Mesendoderm (in vitro differentiated cells): ENCODE data around the gene POGZ.

ENCODE experiments used
- DNase-seq: peaks from one replicate; pipeline ENCODE4 v3.0.0; 2013
- H2AK5ac ChIP-seq: 2 replicates; pipeline ENCODE4 v1.6.1; 2013; ENCODE audit warnings: low read length, inconsistent platforms
- H2BK120ac ChIP-seq: 2 replicates; pipeline ENCODE4 v1.6.1; 2013; ENCODE audit warnings: low read depth, mild to moderate bottlenecking, low read length, moderate library complexity, mixed read lengths
- H2BK15ac ChIP-seq: replicated peaks from 2 replicates; pipeline ENCODE4 v1.6.1; 2013; ENCODE audit warnings: low read depth, mild to moderate bottlenecking, moderate library complexity
- H2BK5ac ChIP-seq: 2 replicates; pipeline ENCODE4 v1.6.1; 2013; ENCODE audit warnings: low read length, inconsistent platforms
- H3K18ac ChIP-seq: 2 replicates; pipeline ENCODE4 v1.6.1; 2013; ENCODE audit warnings: mild to moderate bottlenecking, low read length, mixed read lengths
- H3K23ac ChIP-seq: one replicate; pipeline ENCODE4 v1.6.1; 2013; ENCODE audit warnings: low read length
- H3K27ac ChIP-seq: 2 replicates; pipeline ENCODE4 v1.5.1; 2013; ENCODE audit warnings: low read depth, mild to moderate bottlenecking, inconsistent platforms, low read length, moderate library complexity
- H3K27me3 ChIP-seq: 2 replicates; pipeline ENCODE4 v1.6.1; 2013; ENCODE audit warnings: low read length, control low read depth, mild to moderate bottlenecking, inconsistent platforms; ENCODE audit not compliant: insufficient read depth, poor library complexity
- H3K36me3 ChIP-seq: 2 replicates; pipeline ENCODE4 v1.6.1; 2013; ENCODE audit warnings: low read length, inconsistent platforms; ENCODE audit not compliant: control insufficient read depth, insufficient read depth
- H3K4ac ChIP-seq: one replicate; pipeline ENCODE4 v1.6.1; 2013; ENCODE audit warnings: low read depth, mild to moderate bottlenecking, low read length, moderate library complexity
- H3K4me1 ChIP-seq: 2 replicates; pipeline ENCODE4 v1.6.1; 2013; ENCODE audit warnings: low read depth, low read length, inconsistent platforms; ENCODE audit not compliant: control insufficient read depth
- H3K4me2 ChIP-seq: 2 replicates; pipeline ENCODE4 v1.6.1; 2013; ENCODE audit warnings: low read length
- H3K4me3 ChIP-seq: 2 replicates; pipeline ENCODE4 v1.5.1; 2013; ENCODE audit warnings: mild to moderate bottlenecking, low read length
- H3K56ac ChIP-seq: one replicate; pipeline ENCODE4 v1.6.1; 2013; ENCODE audit warnings: low read length
- H3K79me1 ChIP-seq: 2 replicates; pipeline ENCODE4 v1.6.1; 2013; ENCODE audit warnings: low read length, inconsistent platforms
- H3K79me2 ChIP-seq: 2 replicates; pipeline ENCODE4 v1.6.1; 2013; ENCODE audit warnings: mild to moderate bottlenecking, low read length; ENCODE audit not compliant: control insufficient read depth, insufficient read depth
- H3K9ac ChIP-seq: 2 replicates; pipeline ENCODE4 v1.6.1; 2013; ENCODE audit warnings: low read length, inconsistent platforms
- H4K5ac ChIP-seq: one replicate; pipeline ENCODE4 v1.6.1; 2013; ENCODE audit warnings: low read length
- H4K8ac ChIP-seq: one replicate; pipeline ENCODE4 v1.6.1; 2013; ENCODE audit warnings: low read depth, mild to moderate bottlenecking, control low read depth, low read length, moderate library complexity
- WGBS: extraction: QIAGEN DNeasy Blood & Tissue Kit; methylation state at CpG from one replicate; pipeline ENCODE4 v1.1.7; 2013; ENCODE audit warnings: low lambda C conversion rate, missing lambda C conversion rate; ENCODE audit not compliant: insufficient coverage; ENCODE audit errors: extremely low coverage; 5-methylcytosine and 5-hydroxymethylcytosine counted together

Gene POGZ

DNA sequence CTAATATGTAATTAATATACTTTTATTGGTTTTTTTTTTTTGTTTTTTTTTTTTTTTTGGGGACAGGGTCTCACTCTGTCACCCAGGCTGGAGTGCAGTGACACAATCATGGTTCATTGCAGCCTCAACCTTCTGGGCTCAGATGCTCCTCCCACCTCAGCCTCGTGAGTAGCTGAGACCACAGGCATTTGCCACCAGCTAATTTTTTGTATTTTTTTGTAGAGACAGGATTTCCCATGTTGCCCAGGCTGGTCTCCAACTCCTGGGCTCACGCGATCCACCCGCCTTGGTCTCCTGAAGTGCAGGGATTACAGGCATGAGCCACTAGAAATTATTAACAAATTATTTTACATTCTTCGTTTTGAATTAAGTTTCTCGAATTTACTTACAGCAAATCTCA, 16.8 kb upstream of the POGZ start:
- no peaks in the 10 kb centered on the region for H3K36me3 ChIP-seq
- H3K4me2 ChIP-seq = no peak overlapping the region
- H3K4ac ChIP-seq = no peak overlapping the region
- no peak overlapping the region for H3K9ac ChIP-seq
- no peak overlapping the region for H2BK5ac ChIP-seq
- peak; percentile 30 for DNase-seq
- no peak overlapping the region for H3K56ac ChIP-seq
- WGBS = no CpG with 5 or more reads among the region's 6 CpGs
- no peak overlapping the region for H4K5ac ChIP-seq
- no peak overlapping the region for H3K18ac ChIP-seq
- no peak overlapping the region for H2BK120ac ChIP-seq
- no peak overlapping the region for H3K4me3 ChIP-seq
- no peaks in the 10 kb centered on the region for H3K4me1 ChIP-seq
- no peak overlapping the region for H4K8ac ChIP-seq
- H3K27me3 ChIP-seq = no peaks in the 10 kb centered on the region
- no peak overlapping the region for H3K27ac ChIP-seq
- no peaks in the 10 kb centered on the region for H3K79me2 ChIP-seq
- H3K79me1 ChIP-seq = no peaks in the 10 kb centered on the region
- no peak overlapping the region for H3K23ac ChIP-seq
- no peak overlapping the region for H2BK15ac ChIP-seq
- no peak overlapping the region for H2AK5ac ChIP-seq

DNA sequence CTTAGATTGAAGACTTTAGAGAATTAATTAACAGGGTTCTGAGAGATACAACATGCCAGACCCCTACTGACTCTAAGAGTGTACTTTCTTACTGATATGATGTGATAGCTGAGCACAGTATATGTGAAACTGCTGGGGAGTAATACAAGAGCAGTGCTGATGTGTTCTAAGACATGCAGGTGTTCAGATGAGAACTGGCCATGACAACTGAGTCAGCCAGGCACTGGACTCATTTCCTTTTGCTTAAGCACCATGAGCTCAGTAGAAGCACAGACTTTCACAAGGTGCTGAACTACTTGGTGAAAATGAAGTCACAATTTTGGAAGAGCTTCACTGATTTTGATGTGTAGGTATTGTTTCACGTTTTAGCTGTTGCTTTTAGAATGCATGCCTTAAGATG, 15.9 kb upstream of the POGZ start:
- no CpG with 5 or more reads among the region's 1 CpG for WGBS
- H4K5ac ChIP-seq = no peak overlapping the region
- H2BK120ac ChIP-seq = no peak overlapping the region
- H3K4ac ChIP-seq = no peak overlapping the region
- H3K27me3 ChIP-seq = no peaks in the 10 kb centered on the region
- H3K9ac ChIP-seq = no peak overlapping the region
- H3K79me1 ChIP-seq = no peaks in the 10 kb centered on the region
- H3K79me2 ChIP-seq = no peaks in the 10 kb centered on the region
- no peak overlapping the region for H2AK5ac ChIP-seq
- no peak overlapping the region for H3K4me3 ChIP-seq
- no peak overlapping the region for H3K18ac ChIP-seq
- no peak for DNase-seq
- no peak overlapping the region for H3K56ac ChIP-seq
- no peak overlapping the region for H2BK5ac ChIP-seq
- no peak overlapping the region for H4K8ac ChIP-seq
- H3K27ac ChIP-seq = no peak overlapping the region
- no peaks in the 10 kb centered on the region for H3K36me3 ChIP-seq
- no peak overlapping the region for H2BK15ac ChIP-seq
- no peak overlapping the region for H3K4me2 ChIP-seq
- no peak overlapping the region for H3K23ac ChIP-seq
- no peaks in the 10 kb centered on the region for H3K4me1 ChIP-seq

DNA sequence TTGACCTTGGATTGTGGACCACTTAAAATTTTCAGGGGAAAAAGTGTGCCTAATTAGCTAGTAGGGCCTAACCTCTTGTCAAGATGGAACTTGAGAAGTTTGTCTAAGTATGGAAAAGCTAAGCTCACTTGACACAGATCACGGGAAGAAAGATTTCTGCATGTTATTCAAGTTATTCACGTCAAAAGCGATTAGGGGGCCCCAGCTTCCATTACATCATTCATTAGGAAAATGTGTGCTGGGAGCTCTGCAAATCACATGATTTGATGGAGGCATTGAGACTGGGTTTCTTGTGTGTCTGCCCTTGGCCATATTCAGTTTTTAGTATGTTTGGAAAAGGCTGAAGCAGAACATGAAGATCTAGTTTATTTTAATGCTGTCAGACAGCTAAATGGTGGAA, 15.5 kb upstream of the POGZ start:
- Histone ChIP-seq H3K36me3 (no peaks in the 10 kb centered on the region), H2BK120ac (no peak overlapping the region), H3K9ac (no peak overlapping the region), H3K27ac (no peak overlapping the region), H3K4me2 (no peak overlapping the region), H2BK15ac (no peak overlapping the region), H3K23ac (no peak overlapping the region), H3K4ac (no peak overlapping the region), H3K79me2 (no peaks in the 10 kb centered on the region), H3K56ac (no peak overlapping the region), H3K4me3 (no peak overlapping the region), H3K4me1 (no peaks in the 10 kb centered on the region), H3K79me1 (no peaks in the 10 kb centered on the region), H2BK5ac (no peak overlapping the region), H4K5ac (no peak overlapping the region), H3K18ac (no peak overlapping the region), H4K8ac (no peak overlapping the region), H2AK5ac (no peak overlapping the region), H3K27me3 (no peaks in the 10 kb centered on the region)
- WGBS = no CpG with 5 or more reads among the region's 3 CpGs
- no peak for DNase-seq

DNA sequence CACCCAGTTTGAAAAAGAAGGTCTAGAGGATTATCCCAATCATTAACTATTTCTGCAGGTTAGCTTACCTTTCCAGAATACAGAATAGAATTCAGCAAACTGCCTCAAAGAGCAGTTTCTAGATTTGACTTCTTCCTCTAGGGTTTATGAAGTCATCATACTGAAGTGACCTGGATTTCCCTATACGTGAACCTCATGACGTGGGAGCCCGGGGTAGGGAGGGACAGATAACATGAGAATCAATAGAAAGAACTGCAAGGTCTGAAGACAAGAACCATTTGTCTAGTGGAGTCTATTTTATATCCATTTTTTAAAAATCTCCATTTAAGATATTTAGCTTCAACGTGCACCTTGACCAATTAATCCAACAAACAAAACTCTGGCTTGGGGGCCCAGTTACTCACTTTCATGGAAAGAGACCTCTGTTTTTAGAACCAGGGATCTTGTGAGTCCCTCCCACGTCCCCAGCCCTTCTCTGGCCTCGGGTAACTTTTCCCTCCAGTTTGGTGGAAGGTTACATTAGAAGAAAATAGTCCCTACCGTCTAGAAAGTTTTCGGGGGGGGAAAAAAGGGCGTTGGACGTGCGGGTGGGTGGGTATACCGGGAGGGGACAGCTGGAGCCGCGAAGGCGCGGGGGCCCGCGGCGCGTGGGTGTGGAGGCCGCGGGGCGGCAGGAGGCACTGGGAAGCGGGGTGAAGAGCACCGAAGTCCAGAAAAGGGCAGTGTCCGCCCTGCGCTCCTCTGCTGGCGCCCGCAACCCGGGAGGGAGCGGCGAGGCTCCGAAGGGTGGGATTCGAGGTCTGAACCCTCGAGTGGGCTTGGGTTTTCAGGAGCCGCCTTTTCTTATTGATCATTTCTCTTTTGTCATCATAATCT, 13.8 kb upstream of the POGZ start:
- Histone ChIP-seq H3K56ac (peak overlapping the region; percentile 90), H3K27me3 (no peaks in the 10 kb centered on the region), H3K9ac (peak overlapping the region; percentile 75), H2BK15ac (no peak overlapping the region), H4K5ac (no peak overlapping the region), H3K79me2 (no peaks in the 10 kb centered on the region), H3K23ac (no peak overlapping the region), H4K8ac (peak overlapping the region; percentile 0), H3K18ac (peak overlapping the region; percentile 93), H3K36me3 (no peaks in the 10 kb centered on the region), H2AK5ac (no peak overlapping the region), H3K4ac (peak overlapping the region; percentile 99), H3K79me1 (no peaks in the 10 kb centered on the region), H3K4me1 (no peaks in the 10 kb centered on the region), H3K4me3 (peak overlapping the region; percentile 43), H3K27ac (no peak overlapping the region), H2BK120ac (peak overlapping the region; percentile 34), H3K4me2 (peak overlapping the region; percentile 59), H2BK5ac (no peak overlapping the region)
- DNase-seq = peak; percentile 65
- no CpG with 5 or more reads among the region's 36 CpGs for WGBS

DNA sequence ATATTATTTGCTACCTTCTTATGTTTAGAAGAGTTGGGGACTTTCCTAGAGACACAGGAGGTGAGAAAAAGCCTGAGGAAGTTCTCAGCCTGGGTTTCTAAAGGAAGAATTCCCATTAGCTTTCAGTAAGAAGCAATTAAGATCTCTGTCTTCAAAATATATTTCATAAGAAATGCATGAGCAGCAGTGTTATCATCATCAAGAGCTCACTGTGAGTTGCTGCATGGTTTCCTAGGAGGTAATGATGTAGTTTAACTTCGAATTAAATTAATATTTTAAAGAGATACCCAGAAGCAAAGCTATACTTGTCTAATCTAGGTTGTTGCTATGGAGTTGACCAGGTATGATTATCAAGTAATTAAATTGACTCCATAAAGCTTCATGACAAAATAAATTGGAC, 5.7 kb upstream of the POGZ start:
- DNase-seq = no peak
- Histone ChIP-seq H3K4me2 (no peak overlapping the region), H3K36me3 (no peaks in the 10 kb centered on the region), H4K8ac (no peak overlapping the region), H3K27me3 (no peaks in the 10 kb centered on the region), H3K79me2 (no peaks in the 10 kb centered on the region), H2BK15ac (no peak overlapping the region), H3K4me1 (no peaks in the 10 kb centered on the region), H3K4ac (no peak overlapping the region), H3K79me1 (no peaks in the 10 kb centered on the region), H3K23ac (no peak overlapping the region), H2BK5ac (no peak overlapping the region), H3K18ac (no peak overlapping the region), H2AK5ac (no peak overlapping the region), H3K4me3 (no peak overlapping the region), H2BK120ac (no peak overlapping the region), H4K5ac (no peak overlapping the region), H3K9ac (no peak overlapping the region), H3K56ac (no peak overlapping the region), H3K27ac (no peak overlapping the region)
- WGBS = no CpG with 5 or more reads among the region's 1 CpG

DNA sequence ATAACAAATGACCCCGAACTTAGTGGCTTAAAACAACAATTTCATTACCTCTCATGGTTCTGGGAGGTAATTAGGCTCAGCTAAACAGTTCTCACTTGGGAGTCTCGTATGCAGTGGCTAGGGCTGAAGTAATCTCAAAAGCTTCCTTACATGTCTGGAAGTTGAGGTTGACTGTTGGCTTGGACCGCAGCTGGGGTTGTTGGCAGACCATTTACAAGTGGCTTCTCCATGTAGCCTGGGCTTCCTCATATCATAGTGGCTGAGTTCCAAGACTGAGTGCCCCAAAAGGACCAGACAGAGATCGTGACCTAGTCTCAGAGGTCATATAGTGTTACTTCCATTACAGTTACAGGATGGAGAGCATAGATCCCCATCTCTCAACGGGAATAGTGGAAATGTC, 2.4 kb upstream of the POGZ start:
- Histone ChIP-seq H3K56ac (no peak overlapping the region), H3K18ac (no peak overlapping the region), H2BK120ac (no peak overlapping the region), H3K4me1 (peaks cover 8% of the 10 kb centered on the region), H2BK15ac (no peak overlapping the region), H3K27ac (no peak overlapping the region), H4K8ac (no peak overlapping the region), H3K79me2 (peaks cover 16% of the 10 kb centered on the region), H3K4me2 (no peak overlapping the region), H3K4ac (no peak overlapping the region), H3K79me1 (peaks cover 2% of the 10 kb centered on the region), H3K9ac (no peak overlapping the region), H4K5ac (no peak overlapping the region), H2BK5ac (no peak overlapping the region), H3K36me3 (no peaks in the 10 kb centered on the region), H3K23ac (no peak overlapping the region), H2AK5ac (no peak overlapping the region), H3K4me3 (no peak overlapping the region), H3K27me3 (no peaks in the 10 kb centered on the region)
- DNase-seq = no peak
- no CpG with 5 or more reads among the region's 5 CpGs for WGBS
